BJ (cell line): ENCODE measurements around the gene DLG2. TPM values are rescaled to one million over a fixed set of nuclear protein-coding genes. Genes with fewer than 3 reads are reported as not detected.

Source experiments
- CTCF ChIA-PET: fragments of 350-600 bp; formaldehyde crosslinking; extraction: SDS; loops from one replicate; lab custom pipeline; 2021; ENCODE audit warnings: antibody characterized with exemption, inconsistent platforms; lab: Yijun Ruan, JAX
- POLR2A ChIA-PET: fragments of 300-600 bp; sonication (Branson Sonifier 250); formaldehyde crosslinking; extraction: SDS; loops from one replicate; lab custom pipeline; 2021; ENCODE audit warnings: antibody characterized with exemption; lab: Charles Lee
- DNase-seq: peaks from one replicate; pipeline ENCODE4 v3.0.0-alpha.2; 2011; ENCODE audit warnings: low read depth
- H3K27me3 ChIP-seq: 2 replicates; pipeline ENCODE4 v1.6.0; 2011; ENCODE audit warnings: low read length; ENCODE audit not compliant: control insufficient read depth, insufficient read depth
- H3K36me3 ChIP-seq: 2 replicates; pipeline ENCODE4 v1.5.1; 2011; ENCODE audit warnings: low read length; ENCODE audit not compliant: control insufficient read depth, insufficient read depth
- H3K4me3 ChIP-seq: 2 replicates; pipeline ENCODE4 v1.5.1; 2011; ENCODE audit warnings: low read depth, mild to moderate bottlenecking, control low read depth, low read length
- polyA plus RNA-seq: library from polyadenylated mRNA; depleted of rRNA; stranded (reverse); fragments of >200 nt; gene quantifications from 2 replicates; pipeline ENCODE4 v1.2.3, GENCODE V29; 2011
- TF ChIP-seq, protein P1 (sequence below): IDR thresholded peaks from 2 replicates; pipeline ENCODE4 v1.5.1; 2011; ENCODE audit warnings: low read depth, mild to moderate bottlenecking, control low read depth, inconsistent platforms, low read length, moderate library complexity; ENCODE audit not compliant: insufficient read depth

DLG2 gene
- polyA plus RNA-seq, 1 experiment, result 0.28 TPM

DNA sequence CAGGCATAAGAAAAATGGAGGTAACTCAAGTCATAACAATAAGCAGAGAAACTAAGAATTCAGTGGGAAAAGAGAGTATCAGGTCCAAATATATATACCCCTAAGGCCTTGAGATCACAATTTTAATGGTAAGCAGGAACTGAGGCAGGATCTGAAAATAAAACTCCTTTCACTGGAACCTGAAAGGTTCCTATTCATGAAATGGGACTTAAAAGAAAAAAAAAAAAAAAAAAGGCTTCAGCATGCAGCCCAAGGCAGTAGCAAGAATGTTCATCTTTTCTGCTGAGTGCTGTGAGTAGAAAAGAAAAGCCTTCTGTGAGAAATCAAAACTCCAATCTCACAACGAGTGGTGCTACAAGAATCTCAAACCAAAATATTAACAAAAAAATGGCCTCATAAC, 75.3 kb downstream of the DLG2 start:
- ChIA-PET POLR2A (no interaction called here), CTCF (no interaction called here)
- Histone ChIP-seq H3K27me3 (no peaks in the 10 kb centered on the region), H3K36me3 (no peaks in the 10 kb centered on the region), H3K4me3 (no peak overlapping the region)
- DNase-seq, result no peak
- TF ChIP-seq, protein P1, sequence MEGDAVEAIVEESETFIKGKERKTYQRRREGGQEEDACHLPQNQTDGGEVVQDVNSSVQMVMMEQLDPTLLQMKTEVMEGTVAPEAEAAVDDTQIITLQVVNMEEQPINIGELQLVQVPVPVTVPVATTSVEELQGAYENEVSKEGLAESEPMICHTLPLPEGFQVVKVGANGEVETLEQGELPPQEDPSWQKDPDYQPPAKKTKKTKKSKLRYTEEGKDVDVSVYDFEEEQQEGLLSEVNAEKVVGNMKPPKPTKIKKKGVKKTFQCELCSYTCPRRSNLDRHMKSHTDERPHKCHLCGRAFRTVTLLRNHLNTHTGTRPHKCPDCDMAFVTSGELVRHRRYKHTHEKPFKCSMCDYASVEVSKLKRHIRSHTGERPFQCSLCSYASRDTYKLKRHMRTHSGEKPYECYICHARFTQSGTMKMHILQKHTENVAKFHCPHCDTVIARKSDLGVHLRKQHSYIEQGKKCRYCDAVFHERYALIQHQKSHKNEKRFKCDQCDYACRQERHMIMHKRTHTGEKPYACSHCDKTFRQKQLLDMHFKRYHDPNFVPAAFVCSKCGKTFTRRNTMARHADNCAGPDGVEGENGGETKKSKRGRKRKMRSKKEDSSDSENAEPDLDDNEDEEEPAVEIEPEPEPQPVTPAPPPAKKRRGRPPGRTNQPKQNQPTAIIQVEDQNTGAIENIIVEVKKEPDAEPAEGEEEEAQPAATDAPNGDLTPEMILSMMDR, result no peak

DNA sequence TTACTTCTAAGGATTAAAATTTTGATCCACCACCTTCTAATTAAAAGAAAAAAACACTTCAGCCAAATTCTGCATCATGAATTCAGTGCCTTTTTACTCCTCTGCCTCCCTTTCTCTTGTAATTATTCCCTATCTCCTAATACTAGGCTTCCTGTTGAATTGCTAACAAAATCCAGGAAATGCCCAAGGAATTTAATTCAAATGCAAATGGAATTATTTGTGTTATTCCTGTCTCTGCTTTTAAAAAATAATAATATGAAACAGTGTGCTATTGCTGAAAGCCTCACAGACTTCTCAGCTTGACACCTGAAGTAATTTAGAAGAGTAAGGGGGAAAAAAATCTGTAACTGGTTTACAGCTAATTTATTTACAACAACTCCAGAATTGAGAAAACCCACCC, 85.5 kb downstream of the DLG2 start:
- POLR2A ChIA-PET, result no interaction called here
- TF ChIP-seq, protein P1, result no peak
- H3K4me3 ChIP-seq, result no peak overlapping the region
- DNase-seq, result no peak
- CTCF ChIA-PET, result no interaction called here
- H3K36me3 ChIP-seq, result no peaks in the 10 kb centered on the region
- H3K27me3 ChIP-seq, result no peaks in the 10 kb centered on the region

DNA sequence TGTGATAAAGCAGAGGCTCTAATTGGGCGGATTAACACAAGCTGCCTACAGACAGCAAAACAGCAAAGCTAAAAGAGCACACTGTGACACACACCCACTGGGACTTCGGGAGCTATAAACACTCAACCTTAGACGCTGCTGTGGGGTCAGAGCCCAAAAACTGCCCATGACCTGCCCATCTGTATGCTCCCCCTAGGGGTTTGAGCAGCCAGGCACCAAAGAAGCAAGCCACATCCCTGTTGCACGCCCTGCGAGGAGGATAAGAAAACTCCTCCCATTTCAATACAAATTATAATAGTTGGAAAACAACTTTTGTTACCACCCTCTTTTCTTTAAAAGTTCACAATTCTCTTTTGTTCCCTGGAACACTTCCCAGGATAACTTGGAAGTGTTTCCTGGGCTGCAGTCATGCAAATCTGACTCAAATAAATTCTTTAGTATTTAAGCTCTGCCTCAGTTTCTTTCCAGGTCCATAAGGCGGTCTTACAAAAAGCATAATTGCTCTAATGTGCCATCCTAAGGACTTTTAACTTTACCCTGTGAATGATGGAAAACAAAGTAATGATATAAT, 86.4 kb downstream of the DLG2 start:
- ChIA-PET CTCF (no interaction called here), POLR2A (no interaction called here)
- Histone ChIP-seq H3K36me3 (no peaks in the 10 kb centered on the region), H3K27me3 (no peaks in the 10 kb centered on the region), H3K4me3 (no peak overlapping the region)
- no peak for DNase-seq
- TF ChIP-seq, protein P1, result no peak

DNA sequence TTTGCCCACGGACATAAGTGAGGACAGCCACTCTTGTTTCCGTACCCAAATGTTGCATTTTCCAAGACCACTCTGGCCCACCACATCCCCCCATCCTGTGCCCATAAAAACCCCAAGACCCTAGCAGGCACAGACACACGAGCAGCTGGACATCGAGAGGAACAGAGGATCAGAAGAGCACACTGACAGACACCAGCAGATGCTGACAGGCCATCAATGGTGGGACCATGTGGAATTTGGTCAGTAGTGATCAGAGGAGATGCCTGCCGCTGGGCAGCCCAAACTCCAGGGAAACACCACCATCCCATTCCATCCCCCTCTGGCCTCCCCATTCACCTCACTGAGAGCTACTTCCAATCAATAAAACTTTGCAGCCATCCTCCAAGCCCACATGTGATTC, 87.0 kb downstream of the DLG2 start:
- Histone ChIP-seq H3K4me3 (no peak overlapping the region), H3K27me3 (no peaks in the 10 kb centered on the region), H3K36me3 (no peaks in the 10 kb centered on the region)
- TF ChIP-seq, protein P1, result no peak
- ChIA-PET CTCF (no interaction called here), POLR2A (no interaction called here)
- DNase-seq, result no peak

DNA sequence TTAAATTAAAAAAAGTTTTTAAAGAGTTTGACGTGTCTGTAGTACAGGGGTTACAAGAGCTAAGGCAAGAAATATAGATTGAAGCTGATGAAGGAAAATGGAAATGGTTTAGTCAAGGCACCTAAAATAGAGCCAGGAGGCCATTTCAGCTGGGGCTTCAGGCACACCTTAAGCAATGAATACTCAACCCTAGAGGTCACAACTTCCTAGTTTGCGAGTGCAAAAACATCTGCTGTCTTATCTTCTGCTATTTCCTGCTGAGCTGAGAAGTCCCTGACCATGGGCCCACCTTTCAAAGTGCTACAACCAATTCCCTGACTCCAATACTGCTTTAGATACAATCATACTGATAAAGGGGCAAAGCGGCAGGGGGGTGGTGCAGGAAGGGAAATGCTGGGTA, 87.4 kb downstream of the DLG2 start:
- Histone ChIP-seq H3K4me3 (no peak overlapping the region), H3K36me3 (no peaks in the 10 kb centered on the region), H3K27me3 (no peaks in the 10 kb centered on the region)
- TF ChIP-seq, protein P1, result no peak
- no peak for DNase-seq
- POLR2A ChIA-PET, result no interaction called here
- CTCF ChIA-PET, result no interaction called here
